HG02642 (cell line): ENCODE measurements around the gene CYTH3.
A peak's percentile ranks its signal among the peaks of the same experiment; 100 is the strongest.
"Not testable (repeated sequence)": the region's sequence is repeated elsewhere in the genome, so short reads cannot be mapped to it uniquely, and the experiment has no call there.

Source experiments
- ATAC-seq: cut with Tn5 transposase; IDR thresholded peaks from one replicate; pipeline ENCODE4 v1.9.1; 2021; ENCODE audit warnings: mild to moderate bottlenecking; ENCODE audit not compliant: unreplicated experiment, poor library complexity

CYTH3 gene

DNA sequence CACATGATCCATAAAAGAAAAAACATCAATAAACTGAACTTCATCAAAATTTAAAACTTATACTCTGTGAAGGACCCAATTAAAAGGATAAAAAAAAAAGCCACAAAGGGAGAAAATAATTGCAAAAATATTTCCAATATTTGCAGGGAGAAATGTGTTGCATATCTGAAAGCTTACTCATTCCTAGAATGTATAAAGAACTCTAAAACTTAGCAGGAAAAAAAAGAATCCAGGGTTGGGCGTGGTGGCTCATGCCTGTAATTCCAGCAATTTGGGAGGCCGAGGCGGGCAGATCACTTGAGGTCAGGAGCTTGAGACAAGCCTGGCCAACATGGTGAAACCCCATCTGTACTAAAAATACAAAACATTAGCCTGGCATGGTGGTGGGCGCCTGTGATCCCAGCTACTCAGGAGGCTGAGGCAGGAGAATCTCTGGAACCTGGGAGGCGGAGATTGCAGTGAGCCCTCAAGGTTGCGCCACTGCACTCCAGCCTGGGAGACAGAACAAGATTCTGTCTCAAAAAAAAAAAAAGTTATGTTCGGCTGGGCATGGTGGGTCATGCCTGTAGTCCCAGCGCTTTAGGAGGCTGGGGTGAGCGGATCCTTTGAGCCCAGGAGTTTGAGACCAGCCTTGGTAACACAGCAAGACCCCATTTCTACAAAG, 11.1 kb upstream of the CYTH3 start:
- not testable (repeated sequence) for ATAC-seq

DNA sequence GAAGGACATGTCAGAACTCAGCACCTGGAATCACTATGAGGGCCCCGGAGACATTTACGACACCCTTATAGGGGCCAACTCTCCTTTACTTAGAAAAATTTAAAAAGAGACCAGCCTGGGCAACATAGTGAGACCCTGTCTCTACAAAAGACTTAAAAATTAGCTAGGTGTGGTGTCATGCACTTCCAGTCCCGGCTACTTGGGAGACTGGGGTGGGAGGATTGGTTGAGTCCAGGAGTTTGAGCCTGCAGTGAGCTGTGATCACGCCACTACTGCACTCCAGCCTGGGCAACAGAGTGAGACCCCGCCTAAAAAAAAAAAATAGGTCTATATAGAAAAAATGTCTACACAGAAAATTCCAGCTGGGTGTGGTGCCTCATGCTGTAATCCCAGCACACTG, 7.5 kb upstream of the CYTH3 start:
- no peak for ATAC-seq

DNA sequence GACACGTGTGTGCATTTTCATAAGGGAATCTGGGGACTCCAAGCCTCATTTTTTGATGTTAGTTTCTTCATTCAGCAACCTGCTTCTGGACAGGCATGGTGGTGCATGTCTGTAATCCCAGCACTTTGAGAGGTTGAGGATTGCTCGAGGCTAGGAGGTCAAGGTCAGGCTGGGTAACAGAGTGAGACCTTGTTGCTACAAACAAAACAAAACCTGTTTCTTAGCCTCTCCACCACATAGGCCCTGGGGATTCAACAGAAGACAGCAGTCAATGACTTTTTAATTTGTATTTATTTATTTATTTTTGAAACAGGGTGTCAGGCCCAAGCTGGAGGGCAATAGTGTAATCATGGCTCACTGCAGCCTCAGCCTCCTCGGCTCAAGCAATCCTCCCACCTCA, 6.9 kb upstream of the CYTH3 start:
- ATAC-seq: no peak

DNA sequence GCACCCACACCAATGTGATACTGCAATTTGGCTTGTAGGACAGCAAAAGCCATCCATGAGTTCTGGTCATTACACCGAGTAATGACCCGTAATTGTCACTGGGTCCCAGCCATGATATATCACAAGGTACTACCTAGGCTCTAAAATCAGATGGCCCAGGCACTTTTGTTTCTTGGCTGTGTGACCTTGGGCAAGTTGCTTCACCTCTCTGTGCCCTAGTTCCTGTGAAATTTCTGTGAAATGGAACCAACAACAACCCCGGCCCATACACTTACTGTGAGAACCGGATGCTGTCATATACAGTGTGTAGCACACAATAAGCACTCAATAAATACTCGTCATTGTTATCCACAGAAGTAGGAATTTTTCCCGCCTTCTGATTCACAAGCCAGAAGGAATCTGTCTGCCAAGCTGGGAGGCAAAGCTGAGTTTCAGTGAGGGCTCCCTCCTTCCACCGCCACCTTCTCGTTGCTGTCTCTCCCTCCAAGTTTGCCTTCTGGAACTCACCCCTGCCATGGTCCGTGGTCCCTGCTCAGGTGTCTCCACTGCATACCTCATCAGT, 6.4 kb upstream of the CYTH3 start:
- no peak for ATAC-seq

DNA sequence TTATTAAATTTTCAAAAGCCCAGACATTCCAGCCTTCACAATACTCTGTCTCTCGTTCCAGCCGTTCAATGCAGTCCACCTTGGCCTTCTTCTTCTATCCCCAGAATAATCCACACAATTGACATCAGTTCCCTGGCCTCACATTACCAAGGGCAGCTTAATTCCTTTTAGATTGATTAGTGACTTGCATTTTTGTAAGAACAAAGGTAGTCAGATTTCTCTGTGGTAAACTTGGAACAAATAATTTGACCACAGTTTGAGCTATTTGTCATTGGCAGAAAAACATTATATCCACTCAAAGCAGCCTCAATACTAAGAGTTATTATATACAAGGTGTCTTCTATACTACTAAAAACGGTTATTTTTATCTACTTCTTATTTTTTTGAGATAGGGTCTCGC, 5.1 kb upstream of the CYTH3 start:
- ATAC-seq: no peak

DNA sequence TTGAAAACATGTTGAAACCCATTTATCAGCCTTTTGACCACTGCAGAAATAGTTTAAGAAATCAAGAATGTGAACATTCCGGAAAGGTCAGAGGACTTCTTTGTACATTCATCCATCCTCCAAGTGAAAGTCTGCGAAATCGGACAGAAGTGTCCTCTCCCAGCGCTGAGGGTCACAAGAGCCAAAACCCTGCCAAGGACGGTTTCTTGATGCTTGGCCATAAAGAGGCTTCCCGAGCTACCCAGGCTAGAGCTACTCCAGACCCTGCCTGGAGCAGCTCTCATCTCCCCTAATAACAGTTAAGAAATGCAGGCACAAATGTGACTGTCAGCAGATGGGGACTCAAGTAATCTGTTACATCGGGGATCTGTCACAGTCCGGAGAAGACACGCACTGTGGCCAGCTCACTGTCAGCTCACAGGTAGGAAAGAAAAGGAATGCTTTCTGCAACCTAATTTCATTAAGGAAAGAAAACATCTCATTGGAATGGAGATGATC, 4.5 kb upstream of the CYTH3 start:
- no peak for ATAC-seq

DNA sequence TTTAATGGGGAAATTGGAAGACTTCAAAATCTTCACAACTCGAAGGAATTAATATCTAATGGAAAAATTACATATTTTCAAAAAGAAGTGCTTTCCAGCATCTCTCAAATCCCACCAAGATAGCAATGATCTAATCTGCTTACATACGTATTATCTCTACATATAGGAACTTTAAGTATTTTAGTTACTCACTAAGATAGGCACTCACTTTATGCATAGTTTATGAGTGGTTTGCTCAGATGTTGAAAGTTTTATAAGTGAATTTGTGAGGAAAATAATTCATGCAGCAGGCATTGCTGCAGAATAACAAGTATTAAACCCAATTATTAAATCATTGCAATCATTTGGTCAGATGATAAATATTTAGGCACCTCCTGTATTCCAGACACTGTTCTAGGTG, 2.3 kb upstream of the CYTH3 start:
- no peak for ATAC-seq

DNA sequence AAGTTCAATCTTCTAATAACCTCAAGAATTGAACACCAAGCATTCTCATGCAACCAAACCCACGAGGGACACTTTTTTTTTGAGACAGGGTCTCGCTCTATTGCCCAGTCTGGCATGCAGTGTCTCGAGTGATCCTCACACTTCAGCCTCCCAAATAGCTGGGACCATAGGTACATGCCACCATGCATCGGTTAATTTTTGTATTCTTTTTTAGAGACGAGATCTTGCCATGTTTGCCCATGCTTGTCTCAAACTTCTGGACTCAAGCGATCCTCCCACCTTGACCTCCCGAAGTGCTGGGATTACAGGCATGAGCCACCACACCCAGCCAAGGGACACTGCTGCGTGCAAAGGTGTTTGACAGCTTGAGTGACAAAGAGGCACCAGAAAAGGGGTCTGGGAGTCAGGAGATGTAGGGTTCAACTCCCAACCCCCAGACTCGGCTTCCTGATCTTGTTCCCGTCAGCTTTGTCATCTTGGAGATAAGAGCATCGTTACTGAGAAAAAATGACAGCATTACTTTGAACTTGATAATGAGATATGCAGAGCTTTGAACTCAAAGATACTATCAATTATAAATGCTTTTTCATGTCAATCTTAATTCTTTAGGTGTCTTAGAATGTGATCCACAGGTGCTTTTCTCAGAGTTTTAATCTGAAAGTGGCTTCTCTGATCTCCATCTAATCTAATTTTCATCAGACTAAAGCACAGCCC, 1.6 kb upstream of the CYTH3 start:
- ATAC-seq: no peak

DNA sequence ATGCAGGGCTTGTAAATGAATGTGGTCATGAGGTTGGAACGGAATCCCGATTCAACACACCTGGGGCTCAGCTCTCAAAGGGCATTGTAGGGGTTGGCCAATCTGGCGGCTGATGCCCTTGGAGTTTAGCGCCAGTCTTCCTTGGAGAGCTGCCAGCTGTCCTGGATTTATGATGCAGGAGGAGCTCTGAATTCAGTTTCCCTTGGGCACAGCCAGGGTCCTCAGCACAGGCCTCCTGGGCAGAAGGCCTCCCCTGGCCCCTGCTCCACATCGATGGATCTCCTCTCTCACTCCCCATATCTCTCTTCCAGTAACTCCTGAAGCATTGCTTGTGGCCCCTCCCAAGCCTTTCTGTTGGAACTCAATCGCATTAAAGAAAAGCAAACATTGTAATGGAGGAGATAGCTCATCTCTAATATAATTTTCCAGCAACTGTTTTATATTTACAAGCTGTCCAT, 985 bp upstream of the CYTH3 start:
- no peak for ATAC-seq

DNA sequence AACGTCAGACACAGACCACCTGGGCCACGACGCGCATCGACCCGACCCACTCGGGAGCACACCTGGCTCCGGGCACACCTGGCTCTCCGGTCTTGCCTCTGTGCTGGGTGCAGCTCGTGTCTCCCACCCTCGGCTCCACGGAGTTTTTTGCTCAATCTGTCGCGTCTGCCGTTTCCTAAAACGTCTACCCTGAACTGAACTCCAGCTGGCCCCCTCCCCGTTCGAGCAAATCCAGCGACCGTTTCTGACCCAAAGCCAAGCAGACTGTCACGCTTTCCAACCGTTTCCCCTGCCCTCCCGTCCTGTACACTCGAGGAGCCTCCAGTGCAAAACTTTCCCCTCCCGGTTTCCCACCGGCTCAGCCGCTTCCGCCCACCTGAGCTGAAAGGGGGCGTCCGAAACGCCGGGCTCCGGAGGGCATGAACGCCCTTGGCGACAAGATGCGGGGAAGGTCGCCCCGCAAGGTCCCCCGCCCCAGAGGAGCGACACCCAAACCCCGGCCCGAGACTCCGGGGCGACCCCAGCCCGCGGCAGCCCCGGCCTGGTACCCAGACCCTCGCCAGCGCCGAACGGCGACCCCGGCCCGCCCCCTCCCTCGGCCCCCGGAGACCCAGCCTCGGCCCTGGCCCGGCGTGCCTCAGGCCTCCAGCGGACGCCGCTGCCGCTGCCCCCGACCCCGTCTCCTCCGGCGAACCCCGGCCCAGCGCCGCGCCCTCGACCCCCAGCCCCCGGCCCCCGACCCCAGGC, 557 bp downstream of the CYTH3 start:
- peak; percentile 16 for ATAC-seq

DNA sequence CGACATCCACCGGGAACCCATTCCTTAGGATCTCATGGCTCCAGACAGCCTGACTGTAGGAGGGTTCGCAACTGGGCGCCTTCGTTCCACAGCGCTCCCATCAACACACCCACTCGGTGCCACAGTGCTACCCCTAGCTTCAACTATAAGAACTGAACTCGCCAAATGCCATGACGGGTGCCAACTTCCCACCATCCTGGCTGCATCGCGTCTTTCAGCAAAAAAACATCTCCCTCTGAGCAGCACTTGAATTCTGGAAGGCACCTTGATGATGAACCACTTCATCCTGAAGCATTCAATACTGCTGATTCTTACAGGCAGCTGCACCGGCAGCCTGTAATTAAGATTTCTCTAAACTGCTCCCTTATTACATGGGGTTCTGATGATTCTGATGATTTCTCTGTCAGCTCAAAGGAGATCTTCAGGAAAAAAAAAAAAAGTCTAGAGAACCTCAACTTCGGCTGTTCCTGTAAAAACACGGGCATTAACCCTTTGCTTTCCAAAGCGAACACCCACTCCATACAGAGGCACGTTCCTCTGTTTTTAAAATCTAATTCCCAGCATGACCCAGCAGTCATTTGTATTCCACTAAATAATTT, 1.3 kb downstream of the CYTH3 start:
- ATAC-seq: no peak

DNA sequence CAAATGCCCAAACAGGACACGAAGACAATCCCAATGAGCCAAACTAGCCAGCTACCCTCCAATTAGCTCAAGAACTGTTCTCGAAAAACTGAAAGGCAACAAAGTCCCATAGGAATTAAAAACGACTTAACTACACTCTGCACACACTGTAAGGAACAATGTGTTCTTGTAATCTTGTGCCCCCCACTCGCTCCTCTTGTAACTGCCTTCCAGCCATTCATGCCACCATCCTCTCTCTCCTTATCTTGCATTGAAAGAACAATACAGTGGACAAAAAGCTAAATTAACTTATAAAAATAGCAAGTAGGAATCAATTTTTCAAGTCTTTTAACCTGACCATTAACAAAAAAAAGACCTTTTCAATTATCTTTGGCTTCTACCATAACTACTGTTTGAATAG, 2.9 kb downstream of the CYTH3 start:
- ATAC-seq: no peak

DNA sequence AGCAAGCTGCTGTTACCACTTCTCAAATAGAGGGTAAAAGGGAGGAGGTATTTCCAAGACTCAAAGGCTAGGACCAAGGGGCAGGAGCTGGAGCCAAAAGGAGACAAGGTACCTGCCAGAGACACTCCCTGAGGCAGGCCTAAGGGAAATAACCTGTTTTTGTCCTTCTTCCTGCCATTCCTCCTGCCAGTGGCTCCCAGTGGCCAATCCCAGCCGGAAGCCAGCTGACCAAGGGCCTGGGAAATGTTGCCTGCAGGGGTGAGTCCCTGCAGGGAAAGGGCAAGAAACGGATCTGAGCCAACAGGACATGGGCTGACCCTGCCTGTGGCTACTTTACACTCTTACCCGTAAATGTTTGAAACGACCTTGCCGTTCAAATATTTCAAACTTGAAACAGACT, 3.5 kb downstream of the CYTH3 start:
- no peak for ATAC-seq

DNA sequence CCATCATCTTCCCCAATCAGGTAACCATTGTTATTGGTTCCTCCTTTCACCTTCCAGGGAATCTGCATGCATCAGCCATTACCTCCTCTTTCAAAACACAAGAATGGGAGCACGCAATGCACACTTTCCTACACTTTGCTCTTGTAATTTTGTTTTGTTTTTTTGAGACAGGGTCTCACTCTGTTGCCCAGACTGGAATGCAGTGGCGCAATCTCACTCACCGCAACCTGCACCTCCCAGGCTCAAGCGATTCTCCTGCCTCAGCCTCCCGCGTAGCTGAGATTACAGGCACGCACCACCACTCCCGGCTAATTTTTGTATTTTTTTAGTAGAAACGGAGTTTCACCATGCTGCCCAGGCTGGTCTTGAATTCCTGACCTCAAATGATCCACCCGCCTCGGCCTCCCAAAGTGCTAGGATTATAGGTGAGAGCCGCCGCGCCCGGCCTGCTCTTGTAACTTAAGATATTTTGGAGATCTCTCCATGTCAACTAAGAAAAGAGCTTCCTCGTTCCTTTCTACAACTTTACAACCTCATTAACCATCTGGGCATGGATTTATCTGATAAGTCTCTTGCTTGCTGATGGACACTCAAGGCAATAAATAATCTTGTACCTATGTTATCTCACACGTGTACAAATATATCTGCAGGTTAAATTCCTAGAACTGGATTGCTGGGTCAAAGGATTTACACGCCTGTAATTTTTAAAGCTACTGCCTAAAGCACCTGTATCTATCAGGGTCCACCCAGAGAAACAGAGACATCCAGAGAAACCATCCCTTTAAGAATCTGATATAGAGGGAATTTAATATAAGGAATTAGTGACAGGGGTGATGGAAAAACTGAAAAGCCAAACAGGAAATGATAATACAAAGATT, 4.2 kb downstream of the CYTH3 start:
- ATAC-seq: no peak

DNA sequence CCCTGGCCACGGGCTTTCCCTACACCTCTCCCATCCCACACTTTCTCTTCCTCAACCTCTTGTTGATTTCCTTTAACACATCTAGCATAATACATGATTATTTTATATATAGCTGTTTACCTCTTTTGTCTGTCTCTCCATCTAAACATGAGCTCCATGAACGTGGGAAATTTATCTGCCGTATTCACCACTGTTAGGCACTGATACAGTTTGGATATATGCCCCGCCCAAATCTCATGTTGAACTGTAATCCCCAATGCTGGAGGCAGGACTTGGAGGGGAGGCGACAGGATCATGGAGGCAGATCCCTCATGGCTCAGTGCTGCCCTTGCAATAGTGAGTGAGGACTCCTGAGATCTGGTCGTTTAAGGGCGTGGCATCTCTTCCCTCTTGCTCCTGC, 5.7 kb downstream of the CYTH3 start:
- no peak for ATAC-seq

DNA sequence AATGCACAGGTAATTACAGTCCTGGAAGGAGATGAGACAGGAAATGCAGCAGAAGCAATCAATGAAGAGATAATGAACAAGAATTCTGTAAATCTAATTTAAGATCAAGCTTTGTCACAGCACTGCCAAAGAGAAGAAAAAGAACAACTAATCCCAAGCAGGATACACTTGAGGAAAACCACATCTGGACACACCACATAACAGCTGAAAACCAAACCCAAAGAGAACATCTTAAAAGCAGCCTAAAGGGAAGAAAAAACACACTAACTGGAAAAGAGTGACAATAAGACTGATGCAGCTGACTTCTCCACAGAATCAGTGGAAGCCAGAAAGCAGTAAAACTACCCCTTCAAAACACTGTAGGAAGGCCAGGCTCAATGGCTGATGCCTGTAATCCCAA, 10.2 kb downstream of the CYTH3 start:
- ATAC-seq: no peak

DNA sequence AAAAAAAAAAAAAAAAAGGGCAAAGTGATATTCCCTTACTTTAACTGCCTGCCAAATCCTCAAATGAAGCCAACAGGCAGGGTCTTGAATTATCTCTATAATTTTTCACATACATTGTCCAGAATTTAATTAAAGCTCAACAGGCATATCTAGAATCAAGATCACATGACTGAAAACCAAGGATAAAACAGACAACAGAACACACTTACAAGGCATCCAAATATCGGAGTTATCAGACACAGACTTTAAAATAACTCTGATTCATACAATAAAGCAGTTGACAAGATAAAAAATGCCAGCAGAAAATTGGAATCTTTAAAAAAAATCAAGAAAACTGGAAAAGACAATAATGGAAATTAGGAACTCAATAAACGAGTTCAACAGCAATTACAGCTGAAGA, 10.7 kb downstream of the CYTH3 start:
- ATAC-seq: no peak

DNA sequence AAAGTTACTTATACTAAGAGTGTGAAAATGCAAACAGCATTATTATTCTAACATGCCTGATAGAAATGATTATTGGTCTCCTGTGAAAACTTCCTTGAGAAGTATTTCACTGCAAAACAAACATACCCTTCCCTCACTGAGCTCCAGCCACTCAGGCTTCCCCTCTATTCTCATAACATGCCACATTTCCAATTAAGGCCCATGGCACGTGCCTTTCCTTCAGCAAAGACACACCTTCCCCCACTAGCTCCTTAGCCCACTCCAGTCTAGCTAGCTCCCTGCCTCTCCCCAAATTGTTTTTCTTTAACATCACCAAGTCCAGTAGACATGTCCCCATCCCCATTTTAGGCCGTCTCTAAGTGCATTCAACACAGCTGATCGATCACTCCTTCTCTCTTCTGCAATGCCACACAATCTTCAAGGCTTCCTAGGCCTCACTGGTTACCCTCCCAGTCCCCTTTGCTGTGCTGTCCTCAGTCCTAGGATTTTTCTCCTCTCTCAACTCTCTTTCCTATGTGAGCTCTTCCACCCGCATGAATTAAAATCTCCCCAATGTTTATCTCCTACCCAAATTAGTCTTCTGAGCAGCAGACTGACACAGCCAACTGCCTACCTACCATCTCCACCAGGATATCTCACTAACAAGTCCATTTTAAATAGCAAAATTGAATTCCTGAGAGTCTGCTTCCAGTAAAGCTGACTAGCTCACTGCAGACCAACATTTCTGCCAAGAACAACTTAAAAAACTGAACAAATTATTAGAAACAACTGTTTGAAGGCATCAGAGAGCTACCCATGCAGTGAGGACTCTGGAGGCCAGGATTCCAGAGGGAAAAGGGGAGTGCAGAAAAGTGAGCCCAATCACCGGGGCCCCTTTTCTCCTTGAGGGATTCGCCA, 11.9 kb downstream of the CYTH3 start:
- ATAC-seq: no peak

DNA sequence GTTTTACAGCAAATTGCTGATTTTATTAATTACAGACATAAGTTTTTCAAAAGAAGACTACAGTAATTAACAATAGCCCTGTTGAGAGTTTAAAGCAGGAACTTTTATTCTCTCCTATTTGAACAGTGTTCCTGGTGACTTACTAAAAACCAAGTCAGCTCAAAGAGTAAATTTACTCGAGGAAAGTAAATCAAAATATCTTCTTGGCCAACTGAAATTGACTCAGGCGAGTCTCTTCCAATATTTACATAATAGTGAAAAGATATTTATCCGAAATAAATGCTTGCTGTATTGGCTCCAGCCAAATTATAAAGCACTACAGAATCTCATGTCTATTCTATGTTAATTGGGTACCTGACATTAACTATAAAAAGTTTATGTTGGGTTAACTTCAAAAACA, 13.2 kb downstream of the CYTH3 start:
- no peak for ATAC-seq
